Measurements from ENCODE around the gene CD79A. TPM values are rescaled to one million over a fixed set of nuclear protein-coding genes. Genes with fewer than 3 reads are reported as not detected.

Gene CD79A
- total RNA-seq, 2 experiments from 2014 or later: 28.0 to 29.8 TPM

- H3K36me3 Mint-ChIP-seq: peaks cover 23% of the 10 kb centered on the region
- peaks cover 31% of the 10 kb centered on the region for H3K4me1 Mint-ChIP-seq
- peak; percentile 21 for ATAC-seq (ENCODE audit: low read depth)
- DNase-seq: no peak
- POLR2A ChIA-PET: interaction anchor here (0.5 to 2.5 kb wide), 5 partner anchors 8 to 38 kb away, joined by 3 to 13 read pairs (median 5); no protein-coding TSS in a partner anchor
- no peaks in the 10 kb centered on the region for H3K27me3 Mint-ChIP-seq
- peak overlapping the region; percentile 71 for H3K27ac Mint-ChIP-seq
- H3K9me3 Mint-ChIP-seq: no peaks in the 10 kb centered on the region
- no peak overlapping the region for H3K4me3 Mint-ChIP-seq
Measured at GRCh38 chr19:41895745-41896580, 18.9 kb downstream of the CD79A start.

GRCh38 chr19:41896581-41896942 is 19.5 kb downstream of the CD79A start:
- peak overlapping the region; percentile 71 for H3K27ac Mint-ChIP-seq
- no peak for ATAC-seq (ENCODE audit: low read depth)
- peaks cover 22% of the 10 kb centered on the region for H3K36me3 Mint-ChIP-seq
- no peak for DNase-seq
- H3K27me3 Mint-ChIP-seq: no peaks in the 10 kb centered on the region
- H3K4me3 Mint-ChIP-seq: no peak overlapping the region
- no peaks in the 10 kb centered on the region for H3K9me3 Mint-ChIP-seq
- peaks cover 26% of the 10 kb centered on the region for H3K4me1 Mint-ChIP-seq
- POLR2A ChIA-PET: interaction anchor here (0.9 to 2.5 kb wide), 3 partner anchors 8 to 11 kb away, joined by 4 to 13 read pairs (median 7); no protein-coding TSS in a partner anchor

GRCh38 chr19:41897181-41897580 is 20.1 kb downstream of the CD79A start:
- POLR2A ChIA-PET: interaction anchor here (0.6 kb wide), 1 partner anchor 24 kb away, joined by 3 read pairs; no protein-coding TSS in a partner anchor
- no peak overlapping the region for H3K27ac Mint-ChIP-seq
- no peaks in the 10 kb centered on the region for H3K27me3 Mint-ChIP-seq
- no peak overlapping the region for H3K4me3 Mint-ChIP-seq
- ATAC-seq (ENCODE audit: low read depth) (no peak), DNase-seq (no peak)
- no peaks in the 10 kb centered on the region for H3K9me3 Mint-ChIP-seq
- peaks cover 24% of the 10 kb centered on the region for H3K36me3 Mint-ChIP-seq
- H3K4me1 Mint-ChIP-seq: peaks cover 25% of the 10 kb centered on the region

DNA sequence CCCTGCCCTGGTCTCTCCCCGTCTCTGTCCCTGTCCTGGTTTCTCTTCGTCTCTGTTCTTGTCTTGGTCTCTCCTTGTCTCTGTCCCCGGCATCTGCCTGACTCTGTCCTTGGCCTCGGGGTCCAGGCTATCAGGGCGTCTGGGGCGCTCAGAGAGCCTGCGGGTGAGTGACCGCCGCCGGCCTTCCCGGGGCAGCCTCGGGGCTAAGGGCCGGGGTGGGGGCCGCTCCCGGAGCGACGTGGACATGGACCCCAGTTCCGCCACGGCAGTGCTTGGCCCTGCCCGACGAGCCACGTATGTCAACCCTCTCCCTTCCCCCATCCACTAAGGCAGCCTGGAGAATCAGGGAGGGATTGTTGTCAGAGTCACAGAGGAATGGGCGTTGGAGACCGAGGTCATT is 20.7 kb downstream of the CD79A start:
- no peak for ATAC-seq (ENCODE audit: low read depth)
- POLR2A ChIA-PET: interaction anchor here (0.6 to 1.3 kb wide), 2 partner anchors 9 to 25 kb away, joined by 3 to 6 read pairs; no protein-coding TSS in a partner anchor
- peaks cover 25% of the 10 kb centered on the region for H3K4me1 Mint-ChIP-seq
- H3K27ac Mint-ChIP-seq: peak overlapping the region; percentile 79
- H3K9me3 Mint-ChIP-seq: no peaks in the 10 kb centered on the region
- no peak overlapping the region for H3K4me3 Mint-ChIP-seq
- no peaks in the 10 kb centered on the region for H3K27me3 Mint-ChIP-seq
- H3K36me3 Mint-ChIP-seq: peaks cover 23% of the 10 kb centered on the region
- DNase-seq: no peak

GRCh38 chr19:41898235-41898634 is 21.2 kb downstream of the CD79A start:
- POLR2A ChIA-PET: interaction anchor here (1.3 kb wide), 1 partner anchor 10 kb away, joined by 6 read pairs; no protein-coding TSS in a partner anchor
- Mint-ChIP-seq H3K36me3 (peaks cover 21% of the 10 kb centered on the region), H3K27ac (no peak overlapping the region), H3K27me3 (no peaks in the 10 kb centered on the region), H3K9me3 (no peaks in the 10 kb centered on the region), H3K4me1 (peaks cover 22% of the 10 kb centered on the region), H3K4me3 (no peak overlapping the region)
- ATAC-seq (ENCODE audit: low read depth) (no peak), DNase-seq (no peak)

DNA sequence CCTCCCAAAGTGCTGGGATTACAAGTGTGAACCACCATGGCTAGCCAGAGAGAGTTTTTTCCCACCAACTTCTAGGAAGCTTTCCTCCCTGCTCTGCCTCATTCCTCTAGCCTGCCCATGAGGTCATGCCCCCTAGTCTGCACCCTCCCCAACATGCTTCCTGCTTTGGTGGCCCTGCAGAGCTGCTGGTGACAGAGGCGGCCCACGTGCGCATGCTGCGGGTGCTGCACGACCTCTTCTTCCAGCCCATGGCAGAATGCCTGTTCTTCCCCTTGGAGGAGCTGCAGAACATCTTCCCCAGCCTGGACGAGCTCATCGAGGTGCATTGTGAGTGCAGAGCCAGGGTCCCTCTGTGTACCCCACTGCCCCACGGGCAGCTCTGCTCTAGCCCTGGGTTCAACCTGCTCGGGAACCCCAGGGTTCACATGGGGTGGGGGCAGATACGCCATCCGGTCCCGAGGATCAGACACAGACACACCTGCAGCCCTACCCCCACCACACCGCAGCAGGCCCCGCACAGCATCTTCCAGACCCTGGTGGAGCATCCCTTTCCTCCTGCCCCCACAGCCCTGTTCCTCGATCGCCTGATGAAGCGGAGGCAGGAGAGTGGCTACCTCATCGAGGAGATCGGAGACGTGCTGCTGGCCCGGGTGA is 24.8 kb downstream of the CD79A start:
- H3K27ac Mint-ChIP-seq: peak overlapping the region; percentile 70
- ATAC-seq (ENCODE audit: low read depth): peak; percentile 31
- no peaks in the 10 kb centered on the region for H3K27me3 Mint-ChIP-seq
- no peaks in the 10 kb centered on the region for H3K9me3 Mint-ChIP-seq
- no peak overlapping the region for H3K4me3 Mint-ChIP-seq
- POLR2A ChIA-PET: interaction anchor here (0.6 to 4.1 kb wide), 8 partner anchors 9 to 55 kb away, joined by 3 to 31 read pairs (median 5); partner anchors contain the start of gene ERFL
- peaks cover 34% of the 10 kb centered on the region for H3K36me3 Mint-ChIP-seq
- DNase-seq: no peak
- peaks cover 20% of the 10 kb centered on the region for H3K4me1 Mint-ChIP-seq

- DNase-seq (no peak), ATAC-seq (ENCODE audit: low read depth) (no peak)
- H3K27ac Mint-ChIP-seq: no peak overlapping the region
- no peaks in the 10 kb centered on the region for H3K27me3 Mint-ChIP-seq
- H3K9me3 Mint-ChIP-seq: no peaks in the 10 kb centered on the region
- H3K36me3 Mint-ChIP-seq: peaks cover 36% of the 10 kb centered on the region
- no peak overlapping the region for H3K4me3 Mint-ChIP-seq
- POLR2A ChIA-PET: interaction anchor here (1.1 to 4.1 kb wide), 7 partner anchors 9 to 32 kb away, joined by 4 to 31 read pairs (median 5); partner anchors contain the start of gene ERFL
- peaks cover 20% of the 10 kb centered on the region for H3K4me1 Mint-ChIP-seq
Measured at GRCh38 chr19:41902594-41902993, 25.5 kb downstream of the CD79A start.

DNA sequence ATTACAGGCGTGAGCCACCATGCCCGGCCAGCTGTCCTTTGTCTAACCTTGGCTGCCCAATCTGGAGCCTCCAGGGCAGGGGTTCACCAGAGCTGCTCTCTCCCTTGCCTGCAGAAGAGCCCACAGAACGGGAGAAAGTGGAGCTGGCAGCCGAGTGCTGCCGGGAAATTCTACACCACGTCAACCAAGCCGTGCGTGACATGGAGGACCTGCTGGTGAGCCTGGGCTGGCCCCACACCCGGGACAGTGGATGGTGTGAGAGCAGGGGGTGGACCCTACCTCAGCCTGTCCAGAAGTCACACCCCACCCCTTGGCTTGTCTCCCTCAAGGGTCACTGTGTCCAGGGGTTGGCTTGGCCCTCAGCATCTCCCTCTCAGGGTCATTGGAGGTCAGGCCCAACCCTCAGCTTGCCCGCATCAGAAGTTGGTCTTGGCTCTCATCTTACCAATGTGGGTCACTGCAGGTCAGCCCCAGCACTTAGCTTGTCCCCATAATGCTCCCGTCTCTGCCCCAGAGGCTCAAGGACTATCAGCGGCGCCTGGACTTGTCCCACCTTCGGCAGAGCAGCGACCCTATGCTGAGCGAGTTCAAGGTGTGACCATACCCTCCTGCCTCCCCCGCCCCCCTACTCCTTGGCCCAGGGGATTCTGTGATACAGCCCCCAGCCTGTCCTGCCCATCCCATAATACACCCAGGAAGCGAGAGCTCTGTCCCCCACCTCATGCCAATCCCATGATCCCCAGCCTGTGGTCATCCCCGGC is 26.3 kb downstream of the CD79A start:
- POLR2A ChIA-PET: interaction anchor here (0.6 to 4.1 kb wide), 7 partner anchors 8 to 41 kb away, joined by 4 to 31 read pairs (median 5); partner anchors contain the start of gene ERFL
- H3K9me3 Mint-ChIP-seq: no peaks in the 10 kb centered on the region
- H3K4me3 Mint-ChIP-seq: no peak overlapping the region
- no peak overlapping the region for H3K27ac Mint-ChIP-seq
- H3K36me3 Mint-ChIP-seq: peaks cover 35% of the 10 kb centered on the region
- no peak for DNase-seq
- ATAC-seq (ENCODE audit: low read depth): no peak
- no peaks in the 10 kb centered on the region for H3K27me3 Mint-ChIP-seq
- peaks cover 18% of the 10 kb centered on the region for H3K4me1 Mint-ChIP-seq

DNA sequence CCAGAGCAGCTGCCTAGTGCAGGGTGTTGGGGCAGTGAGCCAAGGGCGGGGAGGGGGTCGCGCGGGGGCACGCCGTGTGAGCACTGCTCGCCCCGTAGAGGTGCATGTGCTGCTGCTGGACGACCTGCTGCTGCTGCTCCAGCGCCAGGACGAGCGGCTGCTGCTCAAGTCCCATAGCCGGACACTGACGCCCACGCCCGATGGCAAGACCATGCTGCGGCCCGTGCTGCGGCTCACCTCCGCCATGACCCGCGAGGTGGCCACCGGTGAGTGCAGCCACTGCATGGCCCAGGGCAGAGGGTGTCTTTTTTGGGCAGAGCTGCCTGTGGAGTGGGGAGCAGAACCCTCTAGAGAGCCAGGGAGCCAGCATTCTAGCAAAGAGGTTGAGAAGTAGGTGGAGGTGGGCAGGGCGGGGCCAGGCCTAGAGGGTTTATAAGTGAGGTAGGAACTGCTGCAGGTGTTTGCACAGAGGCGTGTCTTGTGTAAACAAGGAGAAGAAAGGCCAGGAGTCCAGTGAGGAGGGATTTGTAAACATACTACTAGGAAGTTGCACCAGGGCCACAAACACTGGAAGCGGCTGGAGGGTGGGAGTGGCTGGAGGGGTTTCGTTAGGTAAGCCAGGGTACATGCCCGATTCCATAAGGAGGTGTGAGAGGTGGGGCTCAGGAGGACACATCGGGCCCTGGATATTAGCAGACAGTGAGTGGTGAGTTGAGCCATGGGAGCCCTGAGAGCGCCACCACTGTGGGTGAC is 27.2 kb downstream of the CD79A start:
- H3K9me3 Mint-ChIP-seq: no peaks in the 10 kb centered on the region
- DNase-seq: no peak
- peaks cover 31% of the 10 kb centered on the region for H3K36me3 Mint-ChIP-seq
- H3K27ac Mint-ChIP-seq: peak overlapping the region; percentile 42
- H3K4me1 Mint-ChIP-seq: peaks cover 15% of the 10 kb centered on the region
- H3K27me3 Mint-ChIP-seq: no peaks in the 10 kb centered on the region
- H3K4me3 Mint-ChIP-seq: no peak overlapping the region
- POLR2A ChIA-PET: interaction anchor here (1.1 to 2.0 kb wide), 6 partner anchors 8 to 31 kb away, joined by 4 to 7 read pairs (median 4); partner anchors contain the start of gene ARHGEF1
- ATAC-seq (ENCODE audit: low read depth): no peak

DNA sequence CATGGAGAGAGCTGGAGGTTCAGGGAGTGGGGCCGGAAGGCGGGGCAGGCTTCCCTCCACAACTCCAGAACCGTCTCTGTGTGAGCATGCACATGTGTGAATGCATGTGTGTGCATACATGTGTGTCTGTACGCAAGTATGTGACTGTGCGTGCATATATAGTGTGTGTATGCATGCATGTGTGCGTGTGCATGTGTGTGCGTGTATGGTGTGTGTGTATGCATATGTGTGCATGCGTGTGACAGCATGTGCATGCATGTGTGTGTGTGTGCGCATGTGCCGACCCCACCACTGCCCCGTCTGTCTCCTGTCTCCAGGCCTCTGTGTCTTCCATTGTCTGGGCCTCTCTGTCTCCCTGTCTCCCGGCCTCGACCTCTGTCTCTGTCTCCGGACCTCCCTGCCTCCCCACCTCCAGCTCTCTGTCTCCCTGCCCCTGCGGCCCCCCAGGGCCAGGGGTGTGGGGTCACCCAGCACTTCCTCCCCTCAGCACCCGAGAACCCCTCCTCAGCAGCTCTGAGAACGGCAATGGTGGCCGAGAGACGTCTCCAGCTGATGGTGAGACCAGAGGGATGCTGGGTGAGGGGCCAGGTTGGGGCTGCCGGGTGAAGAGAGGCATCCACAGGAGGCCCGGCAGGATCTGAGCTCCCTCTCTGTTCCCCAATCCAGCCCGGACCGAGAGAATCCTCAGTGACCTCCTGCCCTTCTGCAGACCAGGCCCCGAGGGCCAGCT is 28.4 kb downstream of the CD79A start:
- DNase-seq (no peak), ATAC-seq (ENCODE audit: low read depth) (no peak)
- Mint-ChIP-seq H3K4me3 (no peak overlapping the region), H3K27me3 (no peaks in the 10 kb centered on the region), H3K27ac (no peak overlapping the region), H3K36me3 (peaks cover 35% of the 10 kb centered on the region), H3K4me1 (peaks cover 14% of the 10 kb centered on the region), H3K9me3 (no peaks in the 10 kb centered on the region)
- POLR2A ChIA-PET: interaction anchor here (0.7 to 2.0 kb wide), 7 partner anchors 10 to 22 kb away, joined by 3 to 6 read pairs (median 4); partner anchors contain the start of gene ARHGEF1

DNA sequence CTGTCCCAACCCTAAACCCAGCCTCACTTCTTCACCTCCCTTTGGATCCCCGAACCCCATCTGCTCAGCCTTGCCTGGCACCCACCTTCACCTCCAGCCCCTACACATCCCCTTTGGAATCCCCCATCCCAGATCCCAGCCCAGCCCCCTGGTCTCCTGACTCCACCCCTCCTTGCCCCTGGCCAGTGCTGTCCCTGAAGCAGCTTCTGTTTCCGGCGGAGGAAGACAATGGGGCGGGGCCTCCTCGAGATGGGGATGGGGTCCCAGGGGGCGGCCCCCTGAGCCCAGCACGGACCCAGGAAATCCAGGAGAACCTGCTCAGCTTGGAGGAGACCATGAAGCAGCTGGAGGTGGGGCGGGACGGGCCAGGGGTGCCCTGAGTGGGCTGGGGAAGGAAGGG is 29.2 kb downstream of the CD79A start:
- ATAC-seq (ENCODE audit: low read depth): no peak
- Mint-ChIP-seq H3K36me3 (peaks cover 36% of the 10 kb centered on the region), H3K27ac (no peak overlapping the region), H3K27me3 (no peaks in the 10 kb centered on the region), H3K9me3 (no peaks in the 10 kb centered on the region), H3K4me3 (no peak overlapping the region), H3K4me1 (peaks cover 17% of the 10 kb centered on the region)
- DNase-seq: no peak
- POLR2A ChIA-PET: interaction anchor here (0.7 to 2.0 kb wide), 4 partner anchors 14 to 23 kb away, joined by 3 to 6 read pairs (median 4); partner anchors contain the start of gene ARHGEF1
